ENCODE data around the gene LTA. TPM values are rescaled to one million over a fixed set of nuclear protein-coding genes. Genes with fewer than 3 reads are reported as not detected.

Gene LTA
- total and polyA plus RNA-seq, 2 donors (not counting 1 experiment from before 2014, with no cell fraction given): not detected

- H3K9ac ChIP-seq (ENCODE audit: insufficient read depth, low read length): no peak overlapping the region
- DNase-seq (ENCODE audit: low read depth in 2 of 2): no peak
- no peak overlapping the region for H2AFZ ChIP-seq (ENCODE audit: low read length)
- H3K27ac ChIP-seq (ENCODE audit: insufficient read depth, low read length): no peak overlapping the region
- H3K4me3 ChIP-seq (replicated peaks in 1 of 4; ENCODE audit: control extremely low read depth in 1 of 4, insufficient read depth in 1 of 4, low read depth in 3 of 4, low read length in 4 of 4): no peak overlapping the region
- H3K36me3 ChIP-seq (ENCODE audit: control insufficient read depth, insufficient read depth, low read length): peaks cover 46% of the 10 kb centered on the region
- no peaks in the 10 kb centered on the region for H3K9me3 ChIP-seq (ENCODE audit: control insufficient read depth, insufficient read depth, low read depth, low read length)
- H3K79me2 ChIP-seq (ENCODE audit: control insufficient read depth, insufficient read depth, low read length): peaks cover 40% of the 10 kb centered on the region
- no peak overlapping the region for H3K4me2 ChIP-seq (ENCODE audit: extremely low read depth, insufficient read depth, low read length)
- H4K20me1 ChIP-seq (ENCODE audit: control insufficient read depth, extremely low read depth, insufficient read depth, low read length): peaks cover under 1% of the 10 kb centered on the region
- TF ChIP-seq CTCF (conservative IDR thresholded peaks at IDR 0.05 in 1 of 2, IDR thresholded peaks at IDR 0.05 in 1 of 2; ENCODE audit: low read depth in 1 of 2, low read length in 2 of 2): no peak
- no peak for TF ChIP-seq EZH2 (IDR thresholded peaks at IDR 0.05; ENCODE audit: low read length, missing control alignments)
- no peaks in the 10 kb centered on the region for H3K27me3 ChIP-seq (ENCODE audit: control insufficient read depth, insufficient read depth, low read length)
- H3K4me1 ChIP-seq (ENCODE audit: control insufficient read depth, extremely low read depth, insufficient read depth, low read length): peaks cover under 1% of the 10 kb centered on the region
These were observed 38.1 kb upstream of the LTA start for GRCh38 chr6:31534011-31534410.

- Histone ChIP-seq H3K79me2 (ENCODE audit: control insufficient read depth, insufficient read depth, low read length) (peaks cover 46% of the 10 kb centered on the region), H3K27me3 (ENCODE audit: control insufficient read depth, insufficient read depth, low read length) (no peaks in the 10 kb centered on the region), H3K9me3 (ENCODE audit: control insufficient read depth, insufficient read depth, low read depth, low read length) (no peaks in the 10 kb centered on the region), H4K20me1 (ENCODE audit: control insufficient read depth, extremely low read depth, insufficient read depth, low read length) (peaks cover 1% of the 10 kb centered on the region), H3K4me2 (ENCODE audit: extremely low read depth, insufficient read depth, low read length) (no peak overlapping the region), H3K4me3 (replicated peaks in 1 of 4; ENCODE audit: control extremely low read depth in 1 of 4, insufficient read depth in 1 of 4, low read depth in 3 of 4, low read length in 4 of 4) (no peak overlapping the region), H3K36me3 (ENCODE audit: control insufficient read depth, insufficient read depth, low read length) (peaks cover 48% of the 10 kb centered on the region), H3K4me1 (ENCODE audit: control insufficient read depth, extremely low read depth, insufficient read depth, low read length) (peaks cover 6% of the 10 kb centered on the region), H3K9ac (ENCODE audit: insufficient read depth, low read length) (no peak overlapping the region), H2AFZ (ENCODE audit: low read length) (no peak overlapping the region), H3K27ac (ENCODE audit: insufficient read depth, low read length) (no peak overlapping the region)
- no peak for DNase-seq (ENCODE audit: low read depth in 2 of 2)
- TF ChIP-seq CTCF (conservative IDR thresholded peaks at IDR 0.05 in 1 of 2, IDR thresholded peaks at IDR 0.05 in 1 of 2; ENCODE audit: low read depth in 1 of 2, low read length in 2 of 2) (no peak), EZH2 (IDR thresholded peaks at IDR 0.05; ENCODE audit: low read length, missing control alignments) (no peak)
These were observed 37.5 kb upstream of the LTA start for GRCh38 chr6:31534521-31535040.

- Histone ChIP-seq H3K9me3 (ENCODE audit: control insufficient read depth, insufficient read depth, low read depth, low read length) (no peaks in the 10 kb centered on the region), H3K27me3 (ENCODE audit: control insufficient read depth, insufficient read depth, low read length) (no peaks in the 10 kb centered on the region), H4K20me1 (ENCODE audit: control insufficient read depth, extremely low read depth, insufficient read depth, low read length) (peaks cover 1% of the 10 kb centered on the region), H3K4me1 (ENCODE audit: control insufficient read depth, extremely low read depth, insufficient read depth, low read length) (peaks cover 7% of the 10 kb centered on the region), H3K36me3 (ENCODE audit: control insufficient read depth, insufficient read depth, low read length) (peaks cover 42% of the 10 kb centered on the region), H3K79me2 (ENCODE audit: control insufficient read depth, insufficient read depth, low read length) (peaks cover 58% of the 10 kb centered on the region), H2AFZ (ENCODE audit: low read length) (no peak overlapping the region), H3K27ac (ENCODE audit: insufficient read depth, low read length) (no peak overlapping the region), H3K9ac (ENCODE audit: insufficient read depth, low read length) (no peak overlapping the region), H3K4me3 (replicated peaks in 1 of 4; ENCODE audit: control extremely low read depth in 1 of 4, insufficient read depth in 1 of 4, low read depth in 3 of 4, low read length in 4 of 4) (no peak overlapping the region), H3K4me2 (ENCODE audit: extremely low read depth, insufficient read depth, low read length) (no peak overlapping the region)
- TF ChIP-seq EZH2 (IDR thresholded peaks at IDR 0.05; ENCODE audit: low read length, missing control alignments) (no peak), CTCF (conservative IDR thresholded peaks at IDR 0.05 in 1 of 2, IDR thresholded peaks at IDR 0.05 in 1 of 2; ENCODE audit: low read depth in 1 of 2, low read length in 2 of 2) (no peak)
- no peak for DNase-seq (ENCODE audit: low read depth in 2 of 2)
These were observed 36.4 kb upstream of the LTA start for GRCh38 chr6:31535538-31536324.

Data from fibroblast of lung (primary cell).